HG02588 (cell line): ENCODE measurements around the gene PDLIM4.

Experiments
- ATAC-seq: cut with Tn5 transposase; IDR thresholded peaks from one replicate; pipeline ENCODE4 v1.9.1; 2021; ENCODE audit warnings: mild to moderate bottlenecking, moderate library complexity; ENCODE audit not compliant: unreplicated experiment

PDLIM4 gene

GRCh38 chr5:132226516-132227234 lies 30.8 kb upstream of the PDLIM4 start:
- ATAC-seq, result no peak

DNA sequence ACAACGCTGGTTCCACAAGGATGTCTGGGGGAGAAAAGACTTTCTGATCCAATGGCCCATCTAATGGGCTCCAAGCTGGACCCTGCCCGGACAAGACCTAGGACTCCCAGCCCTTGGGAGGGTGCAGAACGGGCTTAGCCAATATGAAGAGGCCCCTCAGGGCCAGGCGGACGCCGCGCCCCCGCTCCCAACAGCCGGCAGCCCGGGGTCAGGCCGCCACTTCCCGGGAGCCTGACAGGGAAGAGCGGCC lies 30.3 kb upstream of the PDLIM4 start:
- no peak for ATAC-seq

DNA sequence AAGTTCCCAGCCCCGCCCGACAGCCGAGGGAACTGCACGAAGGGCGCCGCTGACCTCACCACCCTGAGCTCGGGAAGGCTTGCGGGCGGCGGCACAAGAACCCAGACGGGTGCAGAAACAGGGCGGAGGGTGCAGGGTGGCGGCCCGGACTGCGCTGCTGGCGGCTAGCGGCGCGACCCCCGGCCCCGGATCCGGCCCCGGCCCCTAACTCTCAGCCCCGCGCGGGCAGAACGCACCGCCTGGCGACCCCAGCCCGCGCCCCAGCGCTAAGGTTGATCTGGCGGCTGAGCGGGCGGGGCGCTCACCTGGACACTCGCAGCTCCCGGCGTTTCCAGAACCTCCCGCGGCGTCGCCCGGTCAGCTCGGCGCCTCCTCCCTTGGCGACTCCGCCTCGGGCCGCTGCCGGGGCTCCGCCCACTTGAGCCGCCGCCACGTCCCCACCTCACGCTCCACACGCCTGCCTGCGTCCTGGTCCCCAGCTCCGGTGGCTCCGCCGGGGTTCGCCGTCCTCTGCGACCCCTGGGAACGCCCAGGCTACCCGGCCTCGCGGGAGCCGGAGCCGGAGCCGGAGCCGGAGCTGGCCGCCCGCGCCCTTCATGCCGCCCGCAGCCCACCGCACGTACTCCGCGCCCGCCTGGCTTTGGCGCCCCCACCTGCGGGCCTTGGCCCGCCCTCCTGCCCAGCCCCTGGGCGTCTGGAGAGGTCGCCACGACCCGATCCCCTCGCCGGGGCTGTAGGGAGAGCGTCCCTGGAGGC lies 29.8 kb upstream of the PDLIM4 start, which contains the start of gene P4HA2:
Gene P4HA2, minus strand, starts transcription at position 369 of the 756 bp plus-strand sequence. CDS start 9,227 bp downstream, outside the sequence.
- ATAC-seq, result peak; percentile 93

- ATAC-seq, result no peak
Observed at GRCh38 chr5:132228241-132229035, 29.1 kb upstream of the PDLIM4 start.

DNA sequence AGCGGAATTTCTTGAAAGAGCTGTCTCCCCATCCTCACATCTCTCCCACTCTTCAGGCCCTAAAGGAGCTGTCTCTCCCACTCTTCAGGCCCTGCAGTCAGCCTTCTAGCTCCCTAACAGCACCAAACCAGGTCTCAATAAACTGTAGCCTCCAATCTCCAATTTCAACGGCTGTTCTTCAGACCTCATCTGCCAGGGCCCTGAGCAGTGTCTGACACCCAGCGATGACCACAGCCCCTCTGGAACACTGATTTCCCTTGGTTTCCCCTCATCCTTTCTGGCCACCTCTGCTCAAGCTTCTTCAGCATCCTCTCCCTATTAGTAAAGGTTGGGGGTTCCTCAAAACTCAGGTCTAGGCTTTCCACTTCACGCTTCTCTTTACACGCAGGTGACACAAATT lies 28.3 kb upstream of the PDLIM4 start:
- no peak for ATAC-seq

GRCh38 chr5:132230871-132231270 lies 26.6 kb upstream of the PDLIM4 start:
- ATAC-seq, result no peak

DNA sequence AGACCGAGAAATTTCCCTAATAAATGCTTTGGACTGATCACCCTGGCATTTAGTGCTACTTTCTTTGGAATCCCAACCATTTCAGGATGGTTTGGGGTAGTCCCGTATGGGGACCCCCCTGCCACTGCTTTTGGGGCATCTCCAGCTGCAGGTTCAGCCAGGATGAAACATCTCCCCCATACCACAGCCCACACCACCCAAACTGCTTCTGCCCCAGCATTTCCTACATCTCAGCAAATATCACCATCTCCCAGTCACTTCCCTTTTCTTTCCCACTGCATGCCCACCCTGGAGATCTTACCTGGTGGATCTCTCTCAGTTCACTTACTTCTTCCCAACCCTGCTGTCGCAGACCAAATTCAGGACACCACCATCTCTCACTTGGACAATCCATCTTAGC lies 25.0 kb upstream of the PDLIM4 start:
- ATAC-seq, result no peak

GRCh38 chr5:132233081-132233480 lies 24.4 kb upstream of the PDLIM4 start:
- ATAC-seq, result no peak

GRCh38 chr5:132233811-132234683 lies 23.4 kb upstream of the PDLIM4 start:
- no peak for ATAC-seq

- no peak for ATAC-seq
Observed at GRCh38 chr5:132234684-132235062, 22.8 kb upstream of the PDLIM4 start.

DNA sequence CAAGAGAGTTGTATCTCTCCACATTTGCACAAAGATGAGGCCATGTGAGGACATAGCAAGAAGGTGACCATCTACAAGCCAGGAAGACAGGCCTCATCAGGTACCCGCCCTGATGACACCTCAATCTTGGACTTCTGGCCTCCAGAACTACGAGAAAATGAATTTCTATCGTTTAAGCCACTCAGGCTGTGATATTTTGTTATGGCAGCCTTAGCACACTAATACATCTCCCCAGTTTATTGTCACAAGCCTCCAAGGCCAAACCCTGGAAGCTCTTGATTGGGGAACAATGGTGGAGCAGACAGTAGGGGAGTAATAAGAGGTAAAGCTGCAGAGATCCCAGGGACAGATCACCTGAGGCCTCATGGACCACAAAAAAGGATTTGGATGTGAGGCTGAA lies 22.2 kb upstream of the PDLIM4 start:
- ATAC-seq, result no peak

- no peak for ATAC-seq
Observed at GRCh38 chr5:132237141-132237540, 20.4 kb upstream of the PDLIM4 start.

- no peak for ATAC-seq
Observed at GRCh38 chr5:132237670-132238069, 19.8 kb upstream of the PDLIM4 start.

GRCh38 chr5:132238169-132238744 lies 19.2 kb upstream of the PDLIM4 start:
- no peak for ATAC-seq

- no peak for ATAC-seq
Observed at GRCh38 chr5:132238901-132239500, 18.5 kb upstream of the PDLIM4 start.

- ATAC-seq, result no peak
Observed at GRCh38 chr5:132239776-132240175, 17.7 kb upstream of the PDLIM4 start.

GRCh38 chr5:132243366-132243977 lies 14.0 kb upstream of the PDLIM4 start:
- ATAC-seq, result no peak

- no peak for ATAC-seq
Observed at GRCh38 chr5:132245593-132245992, 11.9 kb upstream of the PDLIM4 start.

- ATAC-seq, result no peak
Observed at GRCh38 chr5:132246806-132247205, 10.7 kb upstream of the PDLIM4 start.

DNA sequence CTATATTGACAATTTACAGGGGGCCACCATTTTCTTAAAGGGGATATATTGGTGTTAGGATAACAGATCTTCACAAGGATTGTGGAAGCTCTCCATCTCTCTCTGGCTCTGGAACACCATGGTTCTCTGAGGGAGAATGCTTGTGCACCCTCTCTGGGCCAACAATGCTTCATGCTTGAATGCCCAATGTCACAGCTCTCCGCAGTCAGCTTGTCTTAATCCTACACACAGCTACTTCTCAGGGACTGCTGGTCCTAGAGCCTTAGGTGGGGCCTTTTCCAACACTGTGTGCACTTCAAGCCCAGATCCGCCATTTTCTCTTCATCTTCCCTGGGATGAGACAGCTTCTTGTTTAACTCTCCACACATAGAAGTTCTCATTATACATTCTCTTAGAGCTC lies 6.9 kb upstream of the PDLIM4 start:
- no peak for ATAC-seq
